Measurements from ENCODE around the gene CHURC1.

Gene CHURC1

DNA sequence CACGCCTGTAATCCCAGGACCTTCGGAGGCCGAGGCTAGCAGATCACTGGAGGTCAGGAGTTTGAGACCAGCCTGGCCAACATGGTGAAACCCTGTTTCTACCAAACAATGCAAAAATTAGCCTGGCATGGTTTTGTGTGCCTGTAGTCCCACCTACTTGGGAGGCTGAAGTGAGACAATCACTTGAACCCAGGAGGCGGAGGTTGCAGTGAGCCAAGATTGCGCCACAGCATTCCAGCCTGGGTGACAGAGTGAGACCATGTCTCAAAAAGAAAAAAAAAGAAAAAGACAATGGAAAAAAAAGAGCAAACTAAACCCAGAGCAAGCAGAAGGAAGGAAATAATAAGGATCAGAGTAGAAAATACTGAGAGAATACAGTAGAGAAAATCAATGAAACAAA, 5.4 kb downstream of the CHURC1 start:
- peaks cover 23% of the 10 kb centered on the region; the same call in 1 of the 2 replicates for H4K20me1 ChIP-seq (ENCODE audit: insufficient read depth, low read length)
- no peaks in the 10 kb centered on the region for H3K9me3 ChIP-seq (ENCODE audit: insufficient read depth, low read length, severe bottlenecking)
- no peak overlapping the region for H3K4me3 ChIP-seq (ENCODE audit: low read depth in 1 of 2, low read length in 2 of 2)
- peaks cover 21% of the 10 kb centered on the region for H3K4me1 ChIP-seq (ENCODE audit: insufficient read depth, low read length)
- no peak for DNase-seq
- H3K27me3 ChIP-seq (ENCODE audit: insufficient read depth, low read length, poor library complexity): no peaks in the 10 kb centered on the region
- peaks cover 14% of the 10 kb centered on the region for H3K36me3 ChIP-seq (ENCODE audit: insufficient read depth, low read length)
- no peak overlapping the region for H2AFZ ChIP-seq (ENCODE audit: low read depth, low read length)
- H3K27ac ChIP-seq (ENCODE audit: low read length): no peak overlapping the region
- no peak overlapping the region for H3K9ac ChIP-seq (ENCODE audit: low read depth, low read length)
- TF ChIP-seq, protein P1, sequence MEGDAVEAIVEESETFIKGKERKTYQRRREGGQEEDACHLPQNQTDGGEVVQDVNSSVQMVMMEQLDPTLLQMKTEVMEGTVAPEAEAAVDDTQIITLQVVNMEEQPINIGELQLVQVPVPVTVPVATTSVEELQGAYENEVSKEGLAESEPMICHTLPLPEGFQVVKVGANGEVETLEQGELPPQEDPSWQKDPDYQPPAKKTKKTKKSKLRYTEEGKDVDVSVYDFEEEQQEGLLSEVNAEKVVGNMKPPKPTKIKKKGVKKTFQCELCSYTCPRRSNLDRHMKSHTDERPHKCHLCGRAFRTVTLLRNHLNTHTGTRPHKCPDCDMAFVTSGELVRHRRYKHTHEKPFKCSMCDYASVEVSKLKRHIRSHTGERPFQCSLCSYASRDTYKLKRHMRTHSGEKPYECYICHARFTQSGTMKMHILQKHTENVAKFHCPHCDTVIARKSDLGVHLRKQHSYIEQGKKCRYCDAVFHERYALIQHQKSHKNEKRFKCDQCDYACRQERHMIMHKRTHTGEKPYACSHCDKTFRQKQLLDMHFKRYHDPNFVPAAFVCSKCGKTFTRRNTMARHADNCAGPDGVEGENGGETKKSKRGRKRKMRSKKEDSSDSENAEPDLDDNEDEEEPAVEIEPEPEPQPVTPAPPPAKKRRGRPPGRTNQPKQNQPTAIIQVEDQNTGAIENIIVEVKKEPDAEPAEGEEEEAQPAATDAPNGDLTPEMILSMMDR (IDR thresholded peaks at IDR 0.05; ENCODE audit: borderline replicate concordance, extremely low read depth, low read length, poor library complexity, severe bottlenecking): no peak
- no peak for TF ChIP-seq EZH2 (IDR thresholded peaks at IDR 0.05; ENCODE audit: borderline replicate concordance, low read depth, low read length, severe bottlenecking)
- H3K4me2 ChIP-seq (ENCODE audit: insufficient read depth, low read length): no peak overlapping the region
- ATAC-seq (ENCODE audit: insufficient read depth, low read depth): no peak
- H3K79me2 ChIP-seq (ENCODE audit: insufficient read depth, low read length): peaks cover 90% of the 10 kb centered on the region

DNA sequence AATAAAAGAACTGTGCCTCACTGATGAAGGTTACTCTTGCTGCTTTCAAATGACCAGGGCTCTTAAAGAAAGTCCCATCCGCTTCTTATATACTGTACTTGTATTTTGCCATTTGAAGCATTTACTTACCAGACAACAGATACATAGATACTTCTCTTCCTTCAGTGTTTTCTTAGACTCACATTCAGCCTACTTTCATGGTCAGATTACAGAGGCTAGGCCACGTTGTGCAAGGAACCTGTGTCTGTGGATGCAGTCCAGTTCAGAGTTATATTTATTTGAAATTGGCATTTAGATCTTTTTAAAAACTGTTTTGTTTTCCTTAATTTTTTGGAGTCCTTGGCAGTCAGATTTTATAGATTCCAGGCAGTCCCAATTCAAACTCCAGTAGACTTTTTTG, 6.2 kb downstream of the CHURC1 start:
- peaks cover 89% of the 10 kb centered on the region for H3K79me2 ChIP-seq (ENCODE audit: insufficient read depth, low read length)
- no peak overlapping the region for H3K9ac ChIP-seq (ENCODE audit: low read depth, low read length)
- H3K36me3 ChIP-seq (ENCODE audit: insufficient read depth, low read length): peaks cover 23% of the 10 kb centered on the region
- no peaks in the 10 kb centered on the region for H3K27me3 ChIP-seq (ENCODE audit: insufficient read depth, low read length, poor library complexity)
- no peak overlapping the region; the same call in 1 of the 2 replicates for H3K27ac ChIP-seq (ENCODE audit: low read length)
- H3K4me2 ChIP-seq (ENCODE audit: insufficient read depth, low read length): no peak overlapping the region
- peaks cover 16% of the 10 kb centered on the region; the same call in 1 of the 2 replicates for H4K20me1 ChIP-seq (ENCODE audit: insufficient read depth, low read length)
- DNase-seq (no peak), ATAC-seq (ENCODE audit: insufficient read depth, low read depth) (no peak)
- H3K9me3 ChIP-seq (ENCODE audit: insufficient read depth, low read length, severe bottlenecking): no peaks in the 10 kb centered on the region
- peaks cover 17% of the 10 kb centered on the region for H3K4me1 ChIP-seq (ENCODE audit: insufficient read depth, low read length)
- no peak overlapping the region for H2AFZ ChIP-seq (ENCODE audit: low read depth, low read length)
- TF ChIP-seq, protein P1 (IDR thresholded peaks at IDR 0.05; ENCODE audit: borderline replicate concordance, extremely low read depth, low read length, poor library complexity, severe bottlenecking): no peak
- no peak for TF ChIP-seq EZH2 (IDR thresholded peaks at IDR 0.05; ENCODE audit: borderline replicate concordance, low read depth, low read length, severe bottlenecking)
- no peak overlapping the region for H3K4me3 ChIP-seq (ENCODE audit: low read depth in 1 of 2, low read length in 2 of 2)

DNA sequence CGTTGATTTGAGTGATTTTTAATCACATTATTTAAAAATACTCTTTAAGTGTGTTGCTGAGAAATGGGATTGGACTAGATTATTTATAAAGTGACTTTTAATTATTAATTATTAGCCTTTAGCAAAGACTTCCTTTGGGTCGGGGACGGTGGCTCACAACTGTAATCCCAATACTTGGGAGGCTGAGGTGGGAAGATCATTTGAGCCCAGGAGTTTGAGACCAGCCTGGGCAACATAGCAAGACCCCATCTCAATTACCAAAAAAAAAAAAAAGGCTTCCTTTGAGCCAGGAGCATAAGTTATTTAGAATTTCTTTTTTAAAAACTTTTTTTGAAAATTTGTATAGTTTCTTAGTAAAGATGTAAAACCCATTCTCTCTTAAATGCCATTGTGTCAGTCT, 8.8 kb downstream of the CHURC1 start:
- Histone ChIP-seq H3K79me2 (ENCODE audit: insufficient read depth, low read length) (peaks cover 73% of the 10 kb centered on the region), H4K20me1 (ENCODE audit: insufficient read depth, low read length) (peaks cover 11% of the 10 kb centered on the region; the same call in 1 of the 2 replicates), H3K27ac (ENCODE audit: low read length) (no peak overlapping the region), H3K4me1 (ENCODE audit: insufficient read depth, low read length) (peaks cover 26% of the 10 kb centered on the region), H3K9ac (ENCODE audit: low read depth, low read length) (no peak overlapping the region), H3K36me3 (ENCODE audit: insufficient read depth, low read length) (peaks cover 38% of the 10 kb centered on the region), H2AFZ (ENCODE audit: low read depth, low read length) (no peak overlapping the region), H3K4me3 (ENCODE audit: low read depth in 1 of 2, low read length in 2 of 2) (no peak overlapping the region), H3K9me3 (ENCODE audit: insufficient read depth, low read length, severe bottlenecking) (no peaks in the 10 kb centered on the region), H3K27me3 (ENCODE audit: insufficient read depth, low read length, poor library complexity) (no peaks in the 10 kb centered on the region), H3K4me2 (ENCODE audit: insufficient read depth, low read length) (no peak overlapping the region)
- no peak for TF ChIP-seq EZH2 (IDR thresholded peaks at IDR 0.05; ENCODE audit: borderline replicate concordance, low read depth, low read length, severe bottlenecking)
- TF ChIP-seq, protein P1 (IDR thresholded peaks at IDR 0.05; ENCODE audit: borderline replicate concordance, extremely low read depth, low read length, poor library complexity, severe bottlenecking): no peak
- ATAC-seq (ENCODE audit: insufficient read depth, low read depth) (no peak), DNase-seq (no peak)
